SW480 (cell line): ENCODE measurements around the gene MLKL.
"Not testable (repeated sequence)": the region's sequence is repeated elsewhere in the genome, so short reads cannot be mapped to it uniquely, and the experiment has no call there.

Experiments used
- DNase-seq: peaks from one replicate; pipeline ENCODE4 v3.0.0-alpha.2; 2016; ENCODE audit warnings: low spot score

MLKL gene

GRCh38 chr16:74732707-74733350 is 32.2 kb upstream of the MLKL start:
- no peak for DNase-seq

- no peak for DNase-seq
Observed at GRCh38 chr16:74731853-74732477, 31.3 kb upstream of the MLKL start.

GRCh38 chr16:74729783-74730683 is 29.4 kb upstream of the MLKL start:
- no peak for DNase-seq

- DNase-seq = no peak
Observed at GRCh38 chr16:74727903-74728302, 27.2 kb upstream of the MLKL start.

GRCh38 chr16:74726716-74727115 is 26.1 kb upstream of the MLKL start:
- no peak for DNase-seq

- DNase-seq = no peak
Observed at GRCh38 chr16:74725651-74726455, 25.2 kb upstream of the MLKL start.

GRCh38 chr16:74724820-74725549 is 24.3 kb upstream of the MLKL start:
- DNase-seq = peak; percentile 36

GRCh38 chr16:74723256-74723655 is 22.6 kb upstream of the MLKL start:
- no peak for DNase-seq

GRCh38 chr16:74722156-74722555 is 21.5 kb upstream of the MLKL start:
- not testable (repeated sequence) for DNase-seq

GRCh38 chr16:74721716-74722115 is 21.1 kb upstream of the MLKL start:
- no peak for DNase-seq

- DNase-seq = no peak
Observed at GRCh38 chr16:74720579-74720978, 19.9 kb upstream of the MLKL start.

GRCh38 chr16:74718741-74719610 is 18.3 kb upstream of the MLKL start:
- no peak for DNase-seq

GRCh38 chr16:74718140-74718539 is 17.5 kb upstream of the MLKL start:
- no peak for DNase-seq

- no peak for DNase-seq
Observed at GRCh38 chr16:74717367-74717766, 16.7 kb upstream of the MLKL start.

- no peak for DNase-seq
Observed at GRCh38 chr16:74716355-74716754, 15.7 kb upstream of the MLKL start.

- no peak for DNase-seq
Observed at GRCh38 chr16:74713876-74714275, 13.2 kb upstream of the MLKL start.

- DNase-seq = no peak
Observed at GRCh38 chr16:74713325-74713724, 12.7 kb upstream of the MLKL start.

GRCh38 chr16:74711938-74712337 is 11.3 kb upstream of the MLKL start:
- DNase-seq = no peak

GRCh38 chr16:74710401-74710800 is 9.7 kb upstream of the MLKL start:
- no peak for DNase-seq

GRCh38 chr16:74709441-74709877 is 8.8 kb upstream of the MLKL start:
- DNase-seq = peak; percentile 73

GRCh38 chr16:74700116-74700437 is 585 bp downstream of the MLKL start:
- no peak for DNase-seq
